Glutamatergic neuron (in vitro differentiated cells): ENCODE results near the gene SVOP. TPM values are rescaled to one million over a fixed set of nuclear protein-coding genes. Genes with fewer than 3 reads are reported as not detected.

Source experiments
- DNase-seq: peaks from one replicate; pipeline ENCODE4 v3.0.0; 2022
- H3K27ac Mint-ChIP-seq: one replicate; pipeline ENCODE4 v1.8.0; 2020; ENCODE audit warnings: mild to moderate bottlenecking, mixed read lengths, inconsistent platforms; ENCODE audit not compliant: unreplicated experiment
- H3K27me3 Mint-ChIP-seq: one replicate; pipeline ENCODE4 v1.8.0; 2020; ENCODE audit warnings: mild to moderate bottlenecking, moderate library complexity, mixed read lengths, inconsistent platforms; ENCODE audit not compliant: unreplicated experiment
- H3K36me3 Mint-ChIP-seq: one replicate; pipeline ENCODE4 v1.8.0; 2020; ENCODE audit warnings: mild to moderate bottlenecking, mixed read lengths, inconsistent platforms; ENCODE audit not compliant: unreplicated experiment
- H3K4me1 Mint-ChIP-seq: one replicate; pipeline ENCODE4 v1.8.0; 2020; ENCODE audit warnings: mild to moderate bottlenecking, low read depth, mixed read lengths, inconsistent platforms; ENCODE audit not compliant: unreplicated experiment
- H3K4me3 Mint-ChIP-seq: one replicate; pipeline ENCODE4 v1.8.0; 2020; ENCODE audit warnings: mild to moderate bottlenecking, mixed read lengths, inconsistent platforms; ENCODE audit not compliant: unreplicated experiment
- H3K9me3 Mint-ChIP-seq: one replicate; pipeline ENCODE4 v1.8.0; 2020; ENCODE audit warnings: mild to moderate bottlenecking, moderate library complexity, mixed read lengths, inconsistent platforms; ENCODE audit not compliant: unreplicated experiment
- CTCF ChIP-seq: fragments of 200-600 bp; sonication (generic); IDR thresholded peaks from one replicate; pipeline ENCODE4 v1.5.0; 2021; ENCODE audit not compliant: partially characterized antibody, unreplicated experiment
- total RNA-seq: library from RNA; stranded (reverse); fragmentation: NEBNext Ultra II Directional; extraction: Animal tissue kit (Norgen Biotek cat#: 25700); gene quantifications from one replicate; pipeline ENCODE4 v1.2.1, GENCODE V29; 2021; ENCODE audit not compliant: unreplicated experiment

Gene SVOP
- total RNA-seq, 1 donor from 2014 or later, result 79.3 TPM

GRCh38 chr12:108890208-108890607, 130.7 kb downstream of the SVOP start:
- TF ChIP-seq CTCF, result no peak
- no peaks in the 10 kb centered on the region for H3K9me3 Mint-ChIP-seq
- no peak overlapping the region for H3K27ac Mint-ChIP-seq
- H3K4me1 Mint-ChIP-seq, result no peaks in the 10 kb centered on the region
- DNase-seq, result no peak
- no peak overlapping the region for H3K4me3 Mint-ChIP-seq
- H3K27me3 Mint-ChIP-seq, result no peaks in the 10 kb centered on the region
- H3K36me3 Mint-ChIP-seq, result peaks cover 5% of the 10 kb centered on the region

- Mint-ChIP-seq H3K36me3 (peaks cover 5% of the 10 kb centered on the region), H3K27me3 (no peaks in the 10 kb centered on the region), H3K4me3 (no peak overlapping the region), H3K4me1 (no peaks in the 10 kb centered on the region), H3K27ac (no peak overlapping the region), H3K9me3 (no peaks in the 10 kb centered on the region)
- no peak for TF ChIP-seq CTCF
- no peak for DNase-seq
Measured at GRCh38 chr12:108888031-108888430, 132.8 kb downstream of the SVOP start.

DNA sequence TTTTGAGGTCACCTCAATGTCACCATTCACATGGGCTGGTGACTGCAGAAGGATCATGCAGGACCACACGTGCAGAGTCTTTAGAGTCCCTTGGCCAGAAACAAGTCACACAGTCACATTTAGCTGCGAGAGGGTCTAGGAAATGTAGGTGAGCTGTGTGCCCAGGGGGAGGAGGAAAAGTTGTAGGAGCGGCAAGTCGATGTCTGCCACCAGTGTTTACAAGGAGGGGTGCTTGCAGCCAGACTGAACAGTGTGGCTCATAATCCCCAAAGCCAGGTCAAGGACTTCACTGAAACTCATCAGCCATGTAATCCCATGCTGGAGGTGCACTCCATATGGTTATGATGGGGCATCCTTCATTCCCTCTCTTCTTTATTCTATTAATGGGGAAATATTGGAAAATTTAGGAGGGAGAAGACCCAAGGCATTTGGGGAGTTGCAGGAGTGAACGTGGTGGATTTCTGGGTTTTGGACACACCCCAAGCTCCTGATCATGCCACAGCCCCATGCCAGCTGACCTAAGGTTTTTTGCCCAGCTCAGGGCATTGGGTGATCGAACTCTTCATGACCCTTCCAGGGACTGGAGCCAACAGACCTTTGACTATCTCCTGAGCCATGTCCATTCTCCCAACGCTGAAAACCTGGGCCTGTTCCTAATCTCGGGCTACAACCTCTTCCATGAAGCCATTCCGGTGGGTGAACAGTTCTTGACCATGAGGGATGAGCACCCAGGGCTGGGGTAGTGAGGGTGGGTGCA, 133.8 kb downstream of the SVOP start:
- Mint-ChIP-seq H3K36me3 (peaks cover 5% of the 10 kb centered on the region), H3K4me3 (no peak overlapping the region), H3K27me3 (peaks cover under 1% of the 10 kb centered on the region), H3K4me1 (no peaks in the 10 kb centered on the region), H3K9me3 (no peaks in the 10 kb centered on the region), H3K27ac (no peak overlapping the region)
- no peak for TF ChIP-seq CTCF
- DNase-seq, result no peak

DNA sequence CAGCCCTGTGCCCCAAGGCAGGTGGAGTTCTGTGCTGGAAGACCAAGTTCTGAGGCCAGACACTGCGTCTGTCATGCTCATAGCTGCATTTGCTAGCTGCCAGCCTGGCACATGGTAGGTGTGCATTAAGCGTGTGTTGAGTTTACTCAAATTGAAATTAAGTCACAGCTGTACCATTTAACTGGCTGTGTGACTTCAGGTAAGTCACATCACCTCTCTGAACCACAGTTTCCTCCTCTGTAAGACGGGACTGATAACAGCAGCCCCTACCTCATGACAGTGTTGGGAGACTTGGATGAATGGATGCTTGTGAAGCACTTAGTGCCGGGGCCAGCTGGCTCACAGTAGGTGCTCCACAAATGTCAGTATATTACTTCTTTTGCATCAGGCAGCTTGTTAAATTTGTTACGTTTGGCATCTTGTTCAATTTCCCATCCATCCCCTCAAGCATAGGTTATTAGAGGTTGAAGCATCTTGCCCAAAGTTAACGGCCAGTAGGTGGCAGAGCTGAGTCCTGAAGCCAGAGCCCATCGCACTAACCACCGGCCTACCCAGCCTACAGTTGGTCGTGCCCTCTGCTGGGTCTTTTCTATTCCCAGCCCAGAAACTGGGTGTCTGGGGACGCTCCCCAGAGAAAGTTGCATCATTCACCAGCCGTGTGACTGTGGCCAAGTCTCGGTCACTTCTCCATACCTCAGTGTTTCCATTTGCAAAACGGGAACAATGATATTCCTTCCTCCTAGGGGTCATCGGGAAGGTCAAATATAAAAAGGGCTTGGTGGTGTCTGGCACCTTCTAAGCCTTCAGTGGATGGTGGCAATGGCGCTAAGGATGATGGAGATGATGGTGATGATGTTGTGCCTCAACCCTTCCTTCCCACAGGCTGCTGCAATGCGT, 136.5 kb downstream of the SVOP start:
- H3K4me1 Mint-ChIP-seq, result peaks cover 2% of the 10 kb centered on the region
- H3K36me3 Mint-ChIP-seq, result no peaks in the 10 kb centered on the region
- no peak overlapping the region for H3K4me3 Mint-ChIP-seq
- TF ChIP-seq CTCF, result peak; percentile 52
- DNase-seq, result peak; percentile 57
- no peak overlapping the region for H3K27ac Mint-ChIP-seq
- H3K27me3 Mint-ChIP-seq, result peaks cover 2% of the 10 kb centered on the region
- H3K9me3 Mint-ChIP-seq, result no peaks in the 10 kb centered on the region

- peaks cover 2% of the 10 kb centered on the region for H3K4me1 Mint-ChIP-seq
- H3K36me3 Mint-ChIP-seq, result no peaks in the 10 kb centered on the region
- H3K4me3 Mint-ChIP-seq, result no peak overlapping the region
- H3K27me3 Mint-ChIP-seq, result peaks cover 2% of the 10 kb centered on the region
- TF ChIP-seq CTCF, result no peak
- no peak overlapping the region for H3K27ac Mint-ChIP-seq
- DNase-seq, result no peak
- no peaks in the 10 kb centered on the region for H3K9me3 Mint-ChIP-seq
Measured at GRCh38 chr12:108881953-108882352, 138.9 kb downstream of the SVOP start.
